Caco-2 (cell line): ENCODE results near the gene CFAP53. TPM values are rescaled to one million over a fixed set of nuclear protein-coding genes. Genes with fewer than 3 reads are reported as not detected.

Experiments used
- BruUV-seq: library from RNA; stranded (reverse); fragments of 400-500 nt; replicated peaks from 2 replicates; lab custom pipeline; 2021; lab: Mats Ljungman, UMichigan
- CTCF ChIA-PET: fragments of 300-600 bp; sonication (Branson Sonifier 250); formaldehyde crosslinking; loops from one replicate; lab custom pipeline; 2022; ENCODE audit warnings: antibody characterized with exemption; lab: Charles Lee
- POLR2A ChIA-PET: fragments of 300-600 bp; sonication (Branson Sonifier 250); formaldehyde crosslinking; loops from one replicate; lab custom pipeline; 2022; ENCODE audit warnings: antibody characterized with exemption; lab: Charles Lee
- DNase-seq, 2 experiments: peaks; one replicate each; pipeline versions ENCODE4 v3.0.0 to v3.0.0-alpha.2; 2020 to 2022
- H3K27me3 ChIP-seq: replicated peaks from 2 replicates; pipeline ENCODE4 v1.6.0; 2011; ENCODE audit warnings: low read length; ENCODE audit not compliant: control insufficient read depth, insufficient read depth
- H3K36me3 ChIP-seq: 2 replicates; pipeline ENCODE4 v1.5.1; 2011; ENCODE audit warnings: low read length; ENCODE audit not compliant: control insufficient read depth, insufficient read depth
- H3K4me1 ChIP-seq: fragments of 250-450 bp; sonication (Bioruptor Pico); 2 replicates; pipeline ENCODE4 v1.5.1; 2020; ENCODE audit warnings: mild to moderate bottlenecking
- H3K4me3 ChIP-seq: 2 replicates; pipeline ENCODE4 v1.5.1; 2011; ENCODE audit warnings: low read depth, mild to moderate bottlenecking, control low read depth, low read length
- H3K9me3 ChIP-seq: fragments of 250-450 bp; sonication (Bioruptor Pico); 2 replicates; pipeline ENCODE4 v1.5.1; 2020; ENCODE audit warnings: mild to moderate bottlenecking, moderate library complexity
- H3K27ac Mint-ChIP-seq: one replicate; pipeline ENCODE4 v1.8.0; 2022; ENCODE audit warnings: mixed read lengths; ENCODE audit not compliant: unreplicated experiment
- H3K27me3 Mint-ChIP-seq: one replicate; pipeline ENCODE4 v1.8.0; 2022; ENCODE audit warnings: mixed read lengths; ENCODE audit not compliant: insufficient read depth, unreplicated experiment
- H3K36me3 Mint-ChIP-seq: one replicate; pipeline ENCODE4 v1.8.0; 2022; ENCODE audit warnings: mild to moderate bottlenecking, mixed read lengths; ENCODE audit not compliant: insufficient read depth, unreplicated experiment
- H3K4me1 Mint-ChIP-seq: one replicate; pipeline ENCODE4 v1.8.0; 2022; ENCODE audit warnings: low read depth, mixed read lengths; ENCODE audit not compliant: unreplicated experiment
- H3K4me3 Mint-ChIP-seq: one replicate; pipeline ENCODE4 v1.8.0; 2022; ENCODE audit warnings: mild to moderate bottlenecking, moderate library complexity, mixed read lengths; ENCODE audit not compliant: unreplicated experiment
- H3K9me3 Mint-ChIP-seq: one replicate; pipeline ENCODE4 v1.8.0; 2022; ENCODE audit warnings: mixed read lengths; ENCODE audit not compliant: unreplicated experiment
- CTCF ChIP-seq, 2 experiments: fragments of 200-600 bp in 1 of 2; IDR thresholded peaks; 1 replicate in 1 of 2; 2 replicates in 1 of 2; pipeline versions ENCODE4 v1.5.1 to v1.8.0; 2011 to 2022; ENCODE audit warnings: antibody characterized with exemption in 1 of 2, control low read depth in 1 of 2, inconsistent platforms in 1 of 2, low read depth in 1 of 2, low read length in 1 of 2, mild to moderate bottlenecking in 1 of 2, moderate library complexity in 1 of 2; ENCODE audit not compliant: insufficient read depth in 1 of 2, severe bottlenecking in 1 of 2, unreplicated experiment in 1 of 2
- intact Hi-C: fragments of 100-400 bp; cut with micrococcal nuclease; formaldehyde crosslinking; loops from one replicate; pipeline ENCODE4 v1.10.0; 2022; ENCODE audit not compliant: unreplicated experiment
- total RNA-seq: library from RNA; stranded (reverse); gene quantifications from 2 replicates; pipeline ENCODE4 v1.2.3, GENCODE V29; 2022

CFAP53 gene
- total RNA-seq, 1 experiment from 2014 or later: not detected

- peak in 1 of 2 experiments; percentile 3 for DNase-seq
- no peak overlapping the region for H3K27ac Mint-ChIP-seq
- peaks cover 2% of the 10 kb centered on the region for H3K4me1 Mint-ChIP-seq
- Histone ChIP-seq H3K4me3 (peak overlapping the region; percentile 74), H3K4me1 (no peaks in the 10 kb centered on the region), H3K27me3 (no peaks in the 10 kb centered on the region), H3K36me3 (no peaks in the 10 kb centered on the region), H3K9me3 (no peaks in the 10 kb centered on the region)
- ChIA-PET POLR2A (no interaction called here), CTCF (interaction anchor here (0.6 kb wide), 1 partner anchor 57 kb away, joined by 6 read pairs; no protein-coding TSS in a partner anchor)
- no peaks in the 10 kb centered on the region for H3K36me3 Mint-ChIP-seq
- peak overlapping the region; percentile 93 for H3K4me3 Mint-ChIP-seq
- no peaks in the 10 kb centered on the region for H3K27me3 Mint-ChIP-seq
- no peak for TF ChIP-seq CTCF (IDR thresholded peaks at IDR 0.05; ENCODE audit: insufficient read depth in 1 of 2, low read depth in 1 of 2, low read length in 1 of 2, severe bottlenecking in 1 of 2, unreplicated experiment in 1 of 2)
- no peaks in the 10 kb centered on the region for H3K9me3 Mint-ChIP-seq
- intact Hi-C loops: no loop called here
- no TSS peak for BruUV-seq
Observed at GRCh38 chr18:50192995-50193795, 73.1 kb downstream of the CFAP53 start.

- H3K9me3 ChIP-seq: no peaks in the 10 kb centered on the region
- no peak overlapping the region for H3K27ac Mint-ChIP-seq
- no peak overlapping the region for H3K4me3 ChIP-seq
- H3K27me3 ChIP-seq: no peaks in the 10 kb centered on the region
- no peak for DNase-seq
- intact Hi-C loops: no loop called here
- H3K4me1 ChIP-seq: no peaks in the 10 kb centered on the region
- H3K27me3 Mint-ChIP-seq: no peaks in the 10 kb centered on the region
- no peaks in the 10 kb centered on the region for H3K36me3 Mint-ChIP-seq
- no peak overlapping the region for H3K4me3 Mint-ChIP-seq
- peaks cover 13% of the 10 kb centered on the region for H3K4me1 Mint-ChIP-seq
- no TSS peak for BruUV-seq
- TF ChIP-seq CTCF (IDR thresholded peaks at IDR 0.05; ENCODE audit: insufficient read depth in 1 of 2, low read depth in 1 of 2, low read length in 1 of 2, severe bottlenecking in 1 of 2, unreplicated experiment in 1 of 2): no peak
- POLR2A ChIA-PET: no interaction called here
- CTCF ChIA-PET: no interaction called here
- H3K9me3 Mint-ChIP-seq: no peaks in the 10 kb centered on the region
- no peaks in the 10 kb centered on the region for H3K36me3 ChIP-seq
Observed at GRCh38 chr18:50190926-50191325, 75.4 kb downstream of the CFAP53 start.

- no peak overlapping the region for H3K4me3 Mint-ChIP-seq
- ChIA-PET POLR2A (no interaction called here), CTCF (no interaction called here)
Observed at GRCh38 chr18:50190236-50190635, 76.1 kb downstream of the CFAP53 start.

More at GRCh38 chr18:50190236-50190635, 76.1 kb downstream of the CFAP53 start:
- no peak for TF ChIP-seq CTCF (IDR thresholded peaks at IDR 0.05; ENCODE audit: insufficient read depth in 1 of 2, low read depth in 1 of 2, low read length in 1 of 2, severe bottlenecking in 1 of 2, unreplicated experiment in 1 of 2)
- H3K27me3 ChIP-seq: no peaks in the 10 kb centered on the region
- intact Hi-C loops: no loop called here
- H3K27ac Mint-ChIP-seq: no peak overlapping the region
- no peaks in the 10 kb centered on the region for H3K4me1 ChIP-seq
- no peaks in the 10 kb centered on the region for H3K36me3 Mint-ChIP-seq
- H3K9me3 ChIP-seq: no peaks in the 10 kb centered on the region
- H3K27me3 Mint-ChIP-seq: no peaks in the 10 kb centered on the region
- BruUV-seq: no TSS peak
- H3K4me3 ChIP-seq: no peak overlapping the region
- DNase-seq: no peak
- no peaks in the 10 kb centered on the region for H3K9me3 Mint-ChIP-seq
- no peaks in the 10 kb centered on the region for H3K36me3 ChIP-seq
- peaks cover 13% of the 10 kb centered on the region for H3K4me1 Mint-ChIP-seq
